A549 treated with Mapracorat at 1 μM for 4 hours (cell line): ENCODE data around the gene STXBP5. TPM values are rescaled to one million over a fixed set of nuclear protein-coding genes. Genes with fewer than 3 reads are reported as not detected.

Source experiments
- total RNA-seq: library from RNA; stranded (reverse); fragments of 200-300 nt; extraction: Qiagen RNA extraction; gene quantifications from 5 replicates; pipeline ENCODE4 v1.2.3, GENCODE V29; 2022

The STXBP5 gene
- 11.4 to 18.3 TPM (median 16.9 TPM) in 5 replicates for total RNA-seq

DNA sequence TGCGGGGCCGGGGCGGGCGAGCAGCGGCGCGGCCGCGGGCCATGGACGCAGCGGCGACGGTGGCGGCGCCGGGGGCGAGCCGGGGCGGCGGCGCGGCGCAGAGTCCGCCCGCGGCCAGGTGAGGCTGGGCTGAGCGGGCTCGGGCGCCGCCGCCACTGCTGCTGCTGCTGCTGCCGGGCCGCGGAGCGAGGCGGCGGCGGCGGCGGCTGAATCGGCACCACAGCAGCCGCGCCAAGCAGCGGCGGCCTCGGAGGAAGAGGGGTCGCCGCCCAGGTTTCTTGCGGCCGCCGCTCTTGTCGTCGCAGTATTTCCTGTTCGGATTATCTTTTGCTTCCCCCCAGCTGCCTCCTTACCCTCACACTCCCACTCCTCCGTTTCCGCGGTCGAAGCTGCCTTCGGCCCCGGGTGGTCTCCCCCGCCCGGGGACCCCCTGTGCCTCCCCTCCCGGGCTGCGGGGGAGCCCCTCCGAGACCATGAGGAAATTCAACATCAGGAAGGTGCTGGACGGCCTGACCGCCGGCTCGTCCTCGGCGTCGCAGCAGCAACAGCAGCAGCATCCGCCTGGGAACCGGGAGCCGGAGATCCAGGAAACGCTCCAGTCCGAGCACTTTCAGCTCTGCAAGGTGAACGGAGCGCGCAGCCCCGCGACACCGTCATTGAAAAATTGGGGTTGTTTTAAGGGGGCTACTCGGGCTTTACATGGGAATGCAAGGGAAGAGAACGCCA is at the start of gene STXBP5:
Gene STXBP5 (plus strand): TSS at position 358 of the 726 bp plus-strand sequence. CDS start 116 bp downstream, at position 474.

